H1 (cell line): Measurements from ENCODE around the gene GHRL. TPM values are rescaled to one million over a fixed set of nuclear protein-coding genes. Genes with fewer than 3 reads are reported as not detected.

Experiments used
- CTCF ChIA-PET: fragments of 300-600 bp; sonication (Branson Sonifier 250); formaldehyde crosslinking; loops from one replicate; lab custom pipeline; 2021; ENCODE audit not compliant: partially characterized antibody; lab: Charles Lee
- POLR2A ChIA-PET: fragments of 300-600 bp; sonication (Branson Sonifier 250); formaldehyde crosslinking; loops from one replicate; lab custom pipeline; 2021; ENCODE audit warnings: inconsistent platforms; ENCODE audit not compliant: partially characterized antibody; lab: Charles Lee
- DNase-seq, 2 experiments: peaks; one replicate each; pipeline versions ENCODE4 v3.0.0 to v3.0.0-alpha.2; 2010 to 2022; ENCODE audit warnings: low spot score in 2 of 2, low read depth in 1 of 2, mixed read lengths in 1 of 2
- FAIRE-seq: peaks from 2 replicates; lab custom pipeline; 2011; peaks lifted over from hg19 to GRCh38; lab: Jason Lieb, UNC
- H2AFZ ChIP-seq: 2 replicates; pipeline ENCODE4 v1.8.1; 2012; ENCODE audit warnings: low read length, inconsistent platforms
- H2AK5ac ChIP-seq: 2 replicates; pipeline ENCODE4 v1.6.1; 2013; ENCODE audit warnings: low read depth, low read length
- H2BK120ac ChIP-seq: replicated peaks from 2 replicates; pipeline ENCODE3; 2013; ENCODE audit warnings: low read depth, low read length, inconsistent platforms
- H2BK12ac ChIP-seq: 2 replicates; pipeline ENCODE4 v1.6.1; 2013; ENCODE audit warnings: low read depth, low read length
- H2BK15ac ChIP-seq: 2 replicates; pipeline ENCODE4 v1.6.1; 2013; ENCODE audit warnings: low read length
- H2BK20ac ChIP-seq: 2 replicates; pipeline ENCODE4 v1.6.1; 2013; ENCODE audit warnings: low read length
- H2BK5ac ChIP-seq: 2 replicates; pipeline ENCODE4 v1.6.1; 2013; ENCODE audit warnings: low read depth, low read length
- H3K14ac ChIP-seq: 2 replicates; pipeline ENCODE4 v1.6.1; 2013; ENCODE audit warnings: inconsistent platforms; ENCODE audit not compliant: insufficient read length
- H3K18ac ChIP-seq: 2 replicates; pipeline ENCODE4 v1.6.1; 2013; ENCODE audit warnings: low read length; ENCODE audit errors: extremely low read depth
- H3K23ac ChIP-seq: 2 replicates; pipeline ENCODE4 v1.6.1; 2013; ENCODE audit warnings: inconsistent platforms; ENCODE audit not compliant: insufficient read length
- H3K23me2 ChIP-seq: 2 replicates; pipeline ENCODE4 v1.6.1; 2013; ENCODE audit warnings: low read depth, low read length
- H3K27ac ChIP-seq: 2 replicates; pipeline ENCODE4 v1.6.1; 2011; ENCODE audit warnings: low read depth, low read length, inconsistent platforms
- H3K27me3 ChIP-seq, 4 experiments: replicated peaks in 1 of 4; 1 replicate in 1 of 4; 2 replicates in 3 of 4; pipeline versions ENCODE4 v1.6.1 to v1.8.1; 2011 to 2013; ENCODE audit warnings: low read length in 3 of 4, mild to moderate bottlenecking in 3 of 4, inconsistent platforms in 2 of 4, mixed read lengths in 2 of 4, moderate library complexity in 1 of 4; ENCODE audit not compliant: control insufficient read depth in 3 of 4, insufficient read depth in 3 of 4; ENCODE audit errors: extremely low read depth in 1 of 4
- H3K36me3 ChIP-seq, 4 experiments: 2 replicates each; pipeline versions ENCODE4 v1.6.1 to v1.8.1; 2011 to 2013; ENCODE audit warnings: mild to moderate bottlenecking in 4 of 4, low read length in 3 of 4, moderate library complexity in 2 of 4, control low read depth in 1 of 4, inconsistent platforms in 1 of 4; ENCODE audit not compliant: insufficient read depth in 4 of 4, control insufficient read depth in 2 of 4
- H3K4ac ChIP-seq: replicated peaks from 2 replicates; pipeline ENCODE3; 2013; ENCODE audit warnings: low read length, low read depth, mixed read lengths, inconsistent platforms; ENCODE audit not compliant: insufficient read length
- H3K4me1 ChIP-seq, 4 experiments: replicated peaks in 1 of 4; 1 replicate in 1 of 4; 2 replicates in 3 of 4; pipeline versions ENCODE4 v1.6.1 to v1.8.1; 2011 to 2013; ENCODE audit warnings: low read length in 3 of 4, inconsistent platforms in 2 of 4, mixed read lengths in 1 of 4; ENCODE audit not compliant: insufficient read depth in 4 of 4, control insufficient read depth in 3 of 4
- H3K4me2 ChIP-seq, 2 experiments: 2 replicates each; pipeline versions ENCODE4 v1.6.1 to v1.8.1; 2011 to 2013; ENCODE audit warnings: low read depth in 2 of 2, low read length in 2 of 2, control low read depth in 1 of 2, inconsistent platforms in 1 of 2, mild to moderate bottlenecking in 1 of 2; ENCODE audit not compliant: insufficient read depth in 1 of 2
- H3K4me3 ChIP-seq, 4 experiments: fragments of 200-600, 300-600 bp in 1 of 4; sonication (generic), shearing (Covaris generic), sonication (Bioruptor Twin) in 1 of 4; 2 replicates each; pipeline versions ENCODE4 v1.5.1 to v1.8.1; 2011 to 2016; ENCODE audit warnings: low read length in 4 of 4, low read depth in 3 of 4, control low read depth in 2 of 4, inconsistent platforms in 2 of 4, mild to moderate bottlenecking in 2 of 4, mixed read lengths in 1 of 4, moderate library complexity in 1 of 4; ENCODE audit not compliant: insufficient read depth in 2 of 4; ENCODE audit errors: extremely low read depth in 1 of 4
- H3K56ac ChIP-seq: replicated peaks from 2 replicates; pipeline ENCODE3; 2013; ENCODE audit warnings: low read depth, mild to moderate bottlenecking, mixed read lengths, low read length, inconsistent platforms; ENCODE audit not compliant: insufficient read length
- H3K79me1 ChIP-seq: 2 replicates; pipeline ENCODE4 v1.6.1; 2013; ENCODE audit warnings: low read depth, low read length, control low read depth
- H3K79me2 ChIP-seq, 2 experiments: 2 replicates each; pipeline versions ENCODE4 v1.6.1 to v1.8.1; 2012 to 2013; ENCODE audit warnings: low read length in 2 of 2, mild to moderate bottlenecking in 2 of 2, inconsistent platforms in 1 of 2; ENCODE audit not compliant: insufficient read depth in 2 of 2, control insufficient read depth in 1 of 2
- H3K9ac ChIP-seq, 4 experiments: replicated peaks in 1 of 4; 1 replicate in 1 of 4; 2 replicates in 3 of 4; pipeline versions ENCODE4 v1.6.1 to v1.8.1; 2011 to 2013; ENCODE audit warnings: low read depth in 3 of 4, low read length in 3 of 4, control low read depth in 2 of 4, mild to moderate bottlenecking in 2 of 4, moderate library complexity in 2 of 4, inconsistent platforms in 1 of 4; ENCODE audit errors: extremely low read depth in 1 of 4
- H3K9me3 ChIP-seq, 2 experiments: 2 replicates each; pipeline versions ENCODE4 v1.6.1 to v1.8.1; 2012 to 2013; ENCODE audit warnings: mild to moderate bottlenecking in 2 of 2, moderate library complexity in 2 of 2, control low read depth in 1 of 2, inconsistent platforms in 1 of 2, low read depth in 1 of 2, low read length in 1 of 2, mixed read lengths in 1 of 2; ENCODE audit not compliant: insufficient read depth in 2 of 2
- H4K20me1 ChIP-seq, 2 experiments: replicated peaks in 1 of 2; 2 replicates each; pipeline versions ENCODE3 to v1.8.1; 2011 to 2013; ENCODE audit warnings: inconsistent platforms in 2 of 2, low read length in 2 of 2, mild to moderate bottlenecking in 1 of 2; ENCODE audit not compliant: insufficient read depth in 2 of 2, control insufficient read depth in 1 of 2
- H4K5ac ChIP-seq: 2 replicates; pipeline ENCODE4 v1.6.1; 2013; ENCODE audit warnings: low read length, low read depth, mixed read lengths, inconsistent platforms; ENCODE audit not compliant: insufficient read length
- H4K8ac ChIP-seq: 2 replicates; pipeline ENCODE4 v1.8.0; 2013; ENCODE audit warnings: mild to moderate bottlenecking, moderate library complexity, low read length, inconsistent platforms; ENCODE audit not compliant: insufficient read depth; ENCODE audit errors: extremely low read depth
- H4K91ac ChIP-seq: replicated peaks from 2 replicates; pipeline ENCODE3; 2013; ENCODE audit warnings: low read length, mixed read lengths, inconsistent platforms; ENCODE audit not compliant: insufficient read length
- BACH1 ChIP-seq: IDR thresholded peaks from 2 replicates; pipeline ENCODE4 v1.6.1; 2012; ENCODE audit warnings: low read length, improper control_type of control experiment
- CTCF ChIP-seq, 3 experiments: IDR thresholded peaks; 1 replicate in 2 of 3; 2 replicates in 1 of 3; pipeline versions ENCODE4 v1.5.1 to v1.6.1; 2011; ENCODE audit warnings: low read length in 3 of 3, mild to moderate bottlenecking in 3 of 3, inconsistent platforms in 2 of 3, low read depth in 1 of 3, moderate library complexity in 1 of 3; ENCODE audit not compliant: insufficient read depth in 1 of 3; ENCODE audit errors: control extremely low read depth in 1 of 3
- RAD21 ChIP-seq, 2 experiments: IDR thresholded peaks in 1 of 2; conservative IDR thresholded peaks in 1 of 2; 2 replicates each; pipeline ENCODE4 v1.6.1; 2011; ENCODE audit warnings: low read depth in 2 of 2, low read length in 2 of 2, improper control_type of control experiment in 1 of 2, inconsistent platforms in 1 of 2, mild to moderate bottlenecking in 1 of 2, moderate library complexity in 1 of 2
- WGBS, 2 experiments: shearing (Covaris generic) in 1 of 2; methylation state at CpG; one replicate each; pipeline versions ENCODE4 v1.1.6 to v1.1.7; 2013 to 2015; ENCODE audit warnings: low lambda C conversion rate in 2 of 2, mixed read lengths in 2 of 2, inconsistent platforms in 1 of 2, low coverage in 1 of 2, missing lambda C conversion rate in 1 of 2; ENCODE audit not compliant: insufficient replicate concordance in 2 of 2, insufficient coverage in 1 of 2, insufficient read length in 1 of 2; ENCODE audit errors: extremely low coverage in 1 of 2, missing lambda C conversion rate in 1 of 2; 5-methylcytosine and 5-hydroxymethylcytosine counted together
- polyA plus RNA-seq, 7 experiments: library from polyadenylated mRNA; depleted of rRNA in 3 of 7; stranded (reverse) in 5 of 7; unstranded in 2 of 7; fragments of >200 nt in 5 of 7; fragments of 200-250 nt in 2 of 7; gene quantifications; 1 replicate in 5 of 7; 2 replicates in 1 of 7; 4 replicates in 1 of 7; pipeline versions ENCODE4 v1.2.1 to v1.2.3, GENCODE V29; 2011 to 2013; ENCODE audit warnings: missing spikeins in 2 of 7, mixed read lengths in 2 of 7
- total RNA-seq: library from RNA; stranded (reverse); fragmentation: NEBNext Ultra II Directional; extraction: Animal tissue kit (Norgen Biotek cat#: 25700); gene quantifications from 2 replicates; pipeline ENCODE4 v1.2.1, GENCODE V29; 2021

GHRL gene
- total and polyA plus RNA-seq, 2 of the 8 experiments (the other 6 are each of a cell fraction or from before 2014, with no cell fraction given) = 0.32 to 0.35 TPM

GRCh38 chr3:10280177-10280529 lies 12.6 kb downstream of the GHRL start:
- Histone ChIP-seq H3K23ac (no peak overlapping the region), H4K91ac (no peak overlapping the region), H2BK15ac (no peak overlapping the region), H3K4me2 (no peak overlapping the region), H3K9ac (no peak overlapping the region), H3K27ac (no peak overlapping the region), H4K20me1 (peaks cover 0 to 10% of the 10 kb centered on the region in 2 experiments), H3K79me2 (peaks cover 0 to 2% of the 10 kb centered on the region in 2 experiments; a peak in 1 of 4 replicates), H3K14ac (no peak overlapping the region), H3K4me1 (no peaks in the 10 kb centered on the region), H2BK12ac (no peak overlapping the region), H3K27me3 (no peaks in the 10 kb centered on the region), H3K4me3 (no peak overlapping the region), H3K23me2 (no peaks in the 10 kb centered on the region), H3K56ac (no peak overlapping the region), H3K4ac (no peak overlapping the region), H2BK120ac (no peak overlapping the region), H3K79me1 (peaks cover 3% of the 10 kb centered on the region; the same call in 1 of the 2 replicates)
- DNase-seq = no peak
- POLR2A ChIA-PET = interaction anchor here (0.5 to 1.4 kb wide), 3 partner anchors 10 to 226 kb away, joined by 3 read pairs; partner anchors contain the start of gene TATDN2
- WGBS, 2 experiments = 78% methylated on average over 5 of the region's 5 CpGs; no CpG with 5 or more reads in 1 of the 2 experiments
- CTCF ChIA-PET = interaction anchor here (0.6 to 2.1 kb wide), 11 partner anchors 9 to 581 kb away, joined by 3 to 7 read pairs (median 4); partner anchors contain the start of gene TATDN2
- TF ChIP-seq BACH1 (no peak), CTCF (IDR thresholded peaks at IDR 0.05; ENCODE audit: control extremely low read depth in 1 of 3, insufficient read depth in 1 of 3, low read depth in 1 of 3, low read length in 3 of 3) (peak; percentile 7 to 47 (median 47)), RAD21 (IDR thresholded peaks at IDR 0.05 in 1 of 2, conservative IDR thresholded peaks at IDR 0.05 in 1 of 2; ENCODE audit: low read depth in 2 of 2, low read length in 2 of 2) (peak; percentile 25 to 48; a peak in 3 of 4 replicates)
- TF ChIP-seq, all 59 proteins: peak for 2
- Histone ChIP-seq H2AFZ (no peak overlapping the region), H3K36me3 (peaks cover 0 to 32% (median 21%) of the 10 kb centered on the region in 4 experiments), H2BK5ac (no peak overlapping the region), H2AK5ac (no peak overlapping the region), H4K5ac (no peak overlapping the region), H3K9me3 (no peaks in the 10 kb centered on the region), H2BK20ac (no peak overlapping the region), H4K8ac (no peak overlapping the region; the same call in 1 of the 2 replicates), H3K18ac (no peak overlapping the region)
- FAIRE-seq = no peak
